ENCODE results near the gene ZNFX1.

DNA sequence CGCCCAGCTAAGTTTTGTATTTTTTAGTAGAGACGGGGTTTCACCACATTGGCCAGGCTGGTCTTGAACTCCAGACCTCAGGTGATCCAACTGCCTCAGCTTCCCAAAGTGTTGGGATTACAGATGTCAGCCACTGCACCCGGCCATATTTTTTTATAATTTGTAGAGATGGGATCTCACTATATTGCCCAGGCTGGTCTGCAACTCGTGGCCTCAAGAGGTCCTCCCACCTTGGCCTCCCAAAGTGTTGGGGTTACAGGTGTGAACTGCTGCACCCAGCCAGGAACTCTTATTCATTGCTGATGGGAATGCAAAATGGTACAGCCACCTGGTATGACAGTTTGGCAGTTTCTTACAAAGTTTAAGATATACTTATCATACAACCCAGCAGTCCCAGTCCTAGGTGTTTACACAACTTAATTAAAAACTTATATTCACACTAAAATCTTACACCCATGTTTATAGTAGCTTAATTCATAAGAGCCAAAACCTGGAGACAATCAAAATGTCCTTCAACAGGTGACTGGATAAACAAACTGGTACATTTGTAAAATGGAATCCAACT, 78.0 kb downstream of the ZNFX1 start:
- TF ChIP-seq, protein P1, sequence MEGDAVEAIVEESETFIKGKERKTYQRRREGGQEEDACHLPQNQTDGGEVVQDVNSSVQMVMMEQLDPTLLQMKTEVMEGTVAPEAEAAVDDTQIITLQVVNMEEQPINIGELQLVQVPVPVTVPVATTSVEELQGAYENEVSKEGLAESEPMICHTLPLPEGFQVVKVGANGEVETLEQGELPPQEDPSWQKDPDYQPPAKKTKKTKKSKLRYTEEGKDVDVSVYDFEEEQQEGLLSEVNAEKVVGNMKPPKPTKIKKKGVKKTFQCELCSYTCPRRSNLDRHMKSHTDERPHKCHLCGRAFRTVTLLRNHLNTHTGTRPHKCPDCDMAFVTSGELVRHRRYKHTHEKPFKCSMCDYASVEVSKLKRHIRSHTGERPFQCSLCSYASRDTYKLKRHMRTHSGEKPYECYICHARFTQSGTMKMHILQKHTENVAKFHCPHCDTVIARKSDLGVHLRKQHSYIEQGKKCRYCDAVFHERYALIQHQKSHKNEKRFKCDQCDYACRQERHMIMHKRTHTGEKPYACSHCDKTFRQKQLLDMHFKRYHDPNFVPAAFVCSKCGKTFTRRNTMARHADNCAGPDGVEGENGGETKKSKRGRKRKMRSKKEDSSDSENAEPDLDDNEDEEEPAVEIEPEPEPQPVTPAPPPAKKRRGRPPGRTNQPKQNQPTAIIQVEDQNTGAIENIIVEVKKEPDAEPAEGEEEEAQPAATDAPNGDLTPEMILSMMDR (IDR thresholded peaks at IDR 0.05; ENCODE audit: poor library complexity): no peak
- no peak for TF ChIP-seq EZH2phosphoT487 (IDR thresholded peaks at IDR 0.05; ENCODE audit: low read depth, severe bottlenecking, unreplicated experiment)
- TF ChIP-seq EZH2 (IDR thresholded peaks at IDR 0.05; ENCODE audit: borderline replicate concordance): no peak
